SK-N-SH treated with all-trans-retinoic acid at 6 μM for 48 hours (cell line): ENCODE measurements around the gene LCN12.

Experiments
- ATAC-seq: fragments of 200-7000 bp; cut with Tn5 transposase; 3 replicates; pipeline ENCODE4 v1.9.1; 2020; ENCODE audit warnings: mild to moderate bottlenecking, moderate library complexity
- ARNTL ChIP-seq: fragments of 450-650 bp; formaldehyde crosslinking; IDR thresholded peaks from 2 replicates; pipeline ENCODE4 v1.5.0; 2020; ENCODE audit warnings: low read depth, mild to moderate bottlenecking, moderate library complexity, borderline replicate concordance
- BACH2 ChIP-seq: fragments of 250-450 bp; sonication (Bioruptor Pico); IDR thresholded peaks from 2 replicates; pipeline ENCODE4 v1.9.0; 2021; ENCODE audit warnings: mild to moderate bottlenecking, borderline replicate concordance
- CSDC2 ChIP-seq: fragments of 250-450 bp; sonication (Bioruptor Pico); IDR thresholded peaks from 2 replicates; pipeline ENCODE4 v1.5.0; 2020; ENCODE audit warnings: mild to moderate bottlenecking, moderate library complexity
- CSRNP3 ChIP-seq: fragments of 250-450 bp; sonication (Bioruptor Pico); IDR thresholded peaks from 2 replicates; pipeline ENCODE4 v1.5.1; 2021; ENCODE audit warnings: mild to moderate bottlenecking, moderate library complexity
- ESRRG ChIP-seq: fragments of 250-450 bp; sonication (Bioruptor Pico); IDR thresholded peaks from 2 replicates; pipeline ENCODE4 v1.6.1; 2021; ENCODE audit warnings: mild to moderate bottlenecking
- OSR1 ChIP-seq: fragments of 250-450 bp; sonication (Bioruptor Pico); IDR thresholded peaks from 2 replicates; pipeline ENCODE4 v1.8.0; 2022; ENCODE audit warnings: moderate library complexity, mild to moderate bottlenecking, inconsistent platforms
- RARB ChIP-seq: fragments of 250-450 bp; sonication (Bioruptor Pico); IDR thresholded peaks from 2 replicates; pipeline ENCODE4 v1.8.0; 2021; ENCODE audit warnings: mild to moderate bottlenecking, moderate library complexity
- SNAI2 ChIP-seq: fragments of 250-450 bp; sonication (Bioruptor Pico); IDR thresholded peaks from 2 replicates; pipeline ENCODE4 v1.5.0; 2020; ENCODE audit warnings: mild to moderate bottlenecking, moderate library complexity
- TOX ChIP-seq: fragments of 250-450 bp; sonication (Bioruptor Pico); IDR thresholded peaks from 2 replicates; pipeline ENCODE4 v1.8.0; 2021; ENCODE audit warnings: mild to moderate bottlenecking, moderate library complexity, borderline replicate concordance
- TSHZ2 ChIP-seq: fragments of 250-450 bp; sonication (Bioruptor Pico); IDR thresholded peaks from 2 replicates; pipeline ENCODE4 v1.5.0; 2020; ENCODE audit warnings: mild to moderate bottlenecking, moderate library complexity
- ZC3H10 ChIP-seq: fragments of 250-450 bp; sonication (Bioruptor Pico); IDR thresholded peaks from 2 replicates; pipeline ENCODE4 v1.5.1; 2021; ENCODE audit warnings: mild to moderate bottlenecking, moderate library complexity
- ZFP30 ChIP-seq: fragments of 450-650 bp; formaldehyde crosslinking; IDR thresholded peaks from 2 replicates; pipeline ENCODE4 v1.5.0; 2022; ENCODE audit warnings: mild to moderate bottlenecking, moderate library complexity
- ZNF565 ChIP-seq: fragments of 450-650 bp; formaldehyde crosslinking; conservative IDR thresholded peaks from 2 replicates; pipeline ENCODE4 v1.5.0; 2020; ENCODE audit warnings: low read depth, mild to moderate bottlenecking, moderate library complexity
- ZNF70 ChIP-seq: fragments of 450-650 bp; formaldehyde crosslinking; IDR thresholded peaks from 2 replicates; pipeline ENCODE4 v1.5.0; 2020; ENCODE audit warnings: mild to moderate bottlenecking, moderate library complexity
- ZNF8 ChIP-seq: fragments of 450-650 bp; formaldehyde crosslinking; IDR thresholded peaks from 2 replicates; pipeline ENCODE4 v1.5.0; 2020; ENCODE audit warnings: mild to moderate bottlenecking, moderate library complexity
- TF ChIP-seq, protein P1 (sequence below): fragments of 250-450 bp; sonication (Bioruptor Pico); IDR thresholded peaks from 2 replicates; pipeline ENCODE4 v1.8.0; 2021; ENCODE audit warnings: low read depth, mild to moderate bottlenecking, moderate library complexity, borderline replicate concordance
- TF ChIP-seq, protein P2 (sequence below): fragments of 250-450 bp; sonication (Bioruptor Pico); IDR thresholded peaks from 2 replicates; pipeline ENCODE4 v1.5.1; 2020; ENCODE audit warnings: low read depth, mild to moderate bottlenecking, moderate library complexity

LCN12 gene

GRCh38 chr9:136982232-136983051, 30.4 kb downstream of the LCN12 start, which contains the start of gene LCNL1:
Gene LCNL1, plus strand, starts transcription at chr9:136982993. Its CDS starts 594 bp downstream, at chr9:136983587.
- no peak for ATAC-seq

GRCh38 chr9:136983167-136983566, 31.1 kb downstream of the LCN12 start:
- no peak for ATAC-seq

More at GRCh38 chr9:136982232-136983051, 30.4 kb downstream of the LCN12 start, which contains the start of gene LCNL1:
- TF ChIP-seq CSRNP3 (CRISPR knock-in tag) (no peak), ZNF70 (CRISPR knock-in tag) (no peak), CSDC2 (CRISPR knock-in tag) (no peak), ZFP30 (CRISPR knock-in tag) (no peak), SNAI2 (CRISPR knock-in tag) (no peak), OSR1 (CRISPR knock-in tag) (no peak), ZC3H10 (CRISPR knock-in tag) (no peak), ZNF8 (CRISPR knock-in tag) (no peak)
- TF ChIP-seq, protein P1, sequence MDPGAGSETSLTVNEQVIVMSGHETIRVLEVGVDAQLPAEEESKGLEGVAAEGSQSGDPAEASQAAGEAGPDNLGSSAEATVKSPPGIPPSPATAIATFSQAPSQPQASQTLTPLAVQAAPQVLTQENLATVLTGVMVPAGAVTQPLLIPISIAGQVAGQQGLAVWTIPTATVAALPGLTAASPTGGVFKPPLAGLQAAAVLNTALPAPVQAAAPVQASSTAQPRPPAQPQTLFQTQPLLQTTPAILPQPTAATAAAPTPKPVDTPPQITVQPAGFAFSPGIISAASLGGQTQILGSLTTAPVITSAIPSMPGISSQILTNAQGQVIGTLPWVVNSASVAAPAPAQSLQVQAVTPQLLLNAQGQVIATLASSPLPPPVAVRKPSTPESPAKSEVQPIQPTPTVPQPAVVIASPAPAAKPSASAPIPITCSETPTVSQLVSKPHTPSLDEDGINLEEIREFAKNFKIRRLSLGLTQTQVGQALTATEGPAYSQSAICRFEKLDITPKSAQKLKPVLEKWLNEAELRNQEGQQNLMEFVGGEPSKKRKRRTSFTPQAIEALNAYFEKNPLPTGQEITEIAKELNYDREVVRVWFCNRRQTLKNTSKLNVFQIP (CRISPR knock-in tag) = no peak
- TF ChIP-seq, protein P2, sequence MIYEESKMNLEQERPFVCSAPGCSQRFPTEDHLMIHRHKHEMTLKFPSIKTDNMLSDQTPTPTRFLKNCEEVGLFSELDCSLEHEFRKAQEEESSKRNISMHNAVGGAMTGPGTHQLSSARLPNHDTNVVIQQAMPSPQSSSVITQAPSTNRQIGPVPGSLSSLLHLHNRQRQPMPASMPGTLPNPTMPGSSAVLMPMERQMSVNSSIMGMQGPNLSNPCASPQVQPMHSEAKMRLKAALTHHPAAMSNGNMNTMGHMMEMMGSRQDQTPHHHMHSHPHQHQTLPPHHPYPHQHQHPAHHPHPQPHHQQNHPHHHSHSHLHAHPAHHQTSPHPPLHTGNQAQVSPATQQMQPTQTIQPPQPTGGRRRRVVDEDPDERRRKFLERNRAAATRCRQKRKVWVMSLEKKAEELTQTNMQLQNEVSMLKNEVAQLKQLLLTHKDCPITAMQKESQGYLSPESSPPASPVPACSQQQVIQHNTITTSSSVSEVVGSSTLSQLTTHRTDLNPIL = no peak
- TF ChIP-seq, all 23 proteins: peak for 0

More at GRCh38 chr9:136983167-136983566, 31.1 kb downstream of the LCN12 start:
- TF ChIP-seq BACH2 (CRISPR knock-in tag) = no peak
- TF ChIP-seq ARNTL (CRISPR knock-in tag) = no peak
- no peak for TF ChIP-seq ZFP30 (CRISPR knock-in tag)
- no peak for TF ChIP-seq ESRRG
- TF ChIP-seq RARB = no peak
- no peak for TF ChIP-seq ZNF565 (CRISPR knock-in tag)
- TF ChIP-seq, protein P1 (CRISPR knock-in tag) = no peak
- no peak for TF ChIP-seq TSHZ2
- no peak for TF ChIP-seq OSR1 (CRISPR knock-in tag)
- no peak for TF ChIP-seq ZC3H10 (CRISPR knock-in tag)
- TF ChIP-seq SNAI2 (CRISPR knock-in tag) = no peak
- no peak for TF ChIP-seq TOX (CRISPR knock-in tag)
